ENCODE data around the gene AKIRIN2. TPM values are rescaled to one million over a fixed set of nuclear protein-coding genes. Genes with fewer than 3 reads are reported as not detected.

The AKIRIN2 gene
- total RNA-seq (2021) (66.7 and 68.9 TPM in 2 replicates), Bru-seq, nascent RNA (percentile 94 among the genes with signal in this experiment), BruChase-seq, experiment 1, labeled RNA remaining after a 2-hour chase (percentile 89 among the genes with signal in this experiment), BruChase-seq, experiment 2, labeled RNA remaining after a 6-hour chase (percentile 81 among the genes with signal in this experiment)
- long read RNA-seq, transcript AKIRIN2-201 (5 exons, 1,662 nt), result major isoform, 99 of 109 reads
- long read RNA-seq, partial matches to known transcripts, result 5 of 109 reads
- long read RNA-seq, other reads (novel, unspliced or antisense), result 5 of 109 reads

DNA sequence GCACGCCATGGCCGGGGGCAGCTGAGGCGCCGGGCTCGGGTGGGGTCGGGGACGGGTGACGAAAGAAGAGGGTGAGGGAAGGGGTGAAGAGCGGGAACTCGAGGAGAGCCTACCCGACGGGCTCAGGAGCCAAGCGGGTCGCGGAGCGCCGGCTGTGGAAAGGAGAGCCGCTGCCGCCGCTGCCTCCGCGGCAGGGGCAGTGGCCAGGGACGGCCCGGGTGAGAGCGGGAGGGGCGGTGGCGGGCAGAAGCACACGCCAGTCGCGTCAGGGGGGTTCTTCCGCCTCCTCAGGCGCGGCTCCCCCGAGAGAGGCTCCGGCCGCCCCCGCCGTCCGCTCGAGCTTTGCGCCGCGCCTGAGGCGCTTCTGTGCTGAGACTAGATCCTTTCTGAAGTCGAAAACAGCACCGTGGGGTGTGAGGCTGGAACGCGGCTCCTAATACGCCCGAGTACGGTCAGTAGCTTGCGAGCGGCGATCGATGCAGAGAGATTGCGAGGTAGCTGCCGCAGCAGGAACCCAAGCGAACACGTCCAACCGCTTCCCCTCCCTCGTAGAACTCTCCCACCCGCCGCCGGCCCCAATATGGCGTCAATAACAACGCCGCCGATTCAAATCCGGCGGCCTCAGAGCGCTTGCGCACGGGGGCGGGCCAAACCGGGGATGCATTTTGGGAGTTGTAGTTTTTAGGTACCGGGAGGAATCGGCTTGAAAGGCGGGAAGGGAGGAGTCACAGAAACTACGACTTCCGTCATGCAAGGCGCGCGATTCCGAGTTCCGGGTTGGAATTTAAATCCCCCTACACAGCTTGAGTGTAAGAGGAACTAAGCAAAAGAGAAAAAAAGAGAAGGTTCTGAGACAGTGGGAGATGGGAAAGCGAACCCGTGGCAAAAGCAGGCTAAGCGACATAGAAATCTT lies at the start of gene AKIRIN2:
Gene AKIRIN2, minus strand, starts transcription at position 558 of the 913 bp plus-strand sequence. Its CDS starts 549 bp downstream, at position 9.
- H3K27ac ChIP-seq (ENCODE audit: low read depth, low read length, poor library complexity, severe bottlenecking), result peak within 1 kb of the TSS; percentile 96
- intact Hi-C loops (cut with micrococcal nuclease; ENCODE audit: unreplicated experiment), result loop anchor here (5.0 to 10.0 kb wide), 2 partner anchors 110 to 227 kb away; partner anchors contain the start of genes ORC3 and SLC35A1
- peak within 1 kb of the TSS; percentile 94 for H3K4me3 ChIP-seq (ENCODE audit: low read depth, low read length, poor library complexity, severe bottlenecking)
- no peaks in the 10 kb centered on the region for H3K27me3 ChIP-seq (replicated peaks; ENCODE audit: insufficient read depth, low read depth, low read length, poor library complexity)
- TF ChIP-seq CTCF (conservative IDR thresholded peaks at IDR 0.05; ENCODE audit: low read depth, low read length) (no peak), EZH2 (IDR thresholded peaks at IDR 0.05; ENCODE audit: borderline replicate concordance, low read depth, low read length, poor library complexity, severe bottlenecking) (no peak)
- no TSS peak for BruUV-seq (replicated peaks)
- no peaks in the 10 kb centered on the region for H3K36me3 ChIP-seq (ENCODE audit: insufficient read depth, low read length, poor library complexity, severe bottlenecking)
- H3K4me1 ChIP-seq (ENCODE audit: insufficient read depth, low read length, poor library complexity, severe bottlenecking), result peaks cover 20% of the 10 kb centered on the region
- no peaks in the 10 kb centered on the region for H3K9me3 ChIP-seq (ENCODE audit: low read depth, low read length, poor library complexity, severe bottlenecking)
- CTCF ChIA-PET, result no interaction called here
- POLR2A ChIA-PET (ENCODE audit: low non-redundant PET), result no interaction called here
- peak; percentile 99 for DNase-seq (ENCODE audit: low spot score)

DNA sequence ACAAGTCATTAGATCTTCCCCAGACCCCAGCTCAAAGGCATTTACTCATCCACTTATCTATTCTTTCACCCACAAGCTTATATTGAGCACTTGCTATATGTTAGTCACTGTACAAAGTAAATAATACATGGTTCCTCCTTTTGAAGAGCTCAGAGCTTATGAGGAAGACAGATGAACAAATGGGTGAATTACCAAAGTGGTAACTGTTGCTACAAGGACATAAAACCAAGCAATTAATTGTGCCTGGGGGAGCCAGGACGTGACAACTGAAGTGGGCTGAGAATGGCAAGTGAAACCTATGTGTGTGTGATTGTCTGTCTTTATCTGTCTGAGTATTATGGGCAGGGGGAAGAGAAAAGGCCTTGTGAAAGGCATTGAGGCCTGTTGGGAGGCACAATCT lies 45.6 kb upstream of the AKIRIN2 start:
- DNase-seq (ENCODE audit: low spot score), result no peak
- ChIA-PET CTCF (no interaction called here), POLR2A (ENCODE audit: low non-redundant PET) (no interaction called here)
- no peaks in the 10 kb centered on the region for H3K9me3 ChIP-seq (ENCODE audit: low read depth, low read length, poor library complexity, severe bottlenecking)
- H3K36me3 ChIP-seq (ENCODE audit: insufficient read depth, low read length, poor library complexity, severe bottlenecking), result no peaks in the 10 kb centered on the region
- BruUV-seq (replicated peaks), result no TSS peak
- H3K4me3 ChIP-seq (ENCODE audit: low read depth, low read length, poor library complexity, severe bottlenecking), result no peak overlapping the region
- TF ChIP-seq EZH2 (IDR thresholded peaks at IDR 0.05; ENCODE audit: borderline replicate concordance, low read depth, low read length, poor library complexity, severe bottlenecking), result no peak
- TF ChIP-seq CTCF (conservative IDR thresholded peaks at IDR 0.05; ENCODE audit: low read depth, low read length), result no peak
- no peaks in the 10 kb centered on the region for H3K27me3 ChIP-seq (replicated peaks; ENCODE audit: insufficient read depth, low read depth, low read length, poor library complexity)
- intact Hi-C loops (cut with micrococcal nuclease; ENCODE audit: unreplicated experiment), result no loop called here
- H3K27ac ChIP-seq (ENCODE audit: low read depth, low read length, poor library complexity, severe bottlenecking), result no peak overlapping the region
- H3K4me1 ChIP-seq (ENCODE audit: insufficient read depth, low read length, poor library complexity, severe bottlenecking), result no peaks in the 10 kb centered on the region

DNA sequence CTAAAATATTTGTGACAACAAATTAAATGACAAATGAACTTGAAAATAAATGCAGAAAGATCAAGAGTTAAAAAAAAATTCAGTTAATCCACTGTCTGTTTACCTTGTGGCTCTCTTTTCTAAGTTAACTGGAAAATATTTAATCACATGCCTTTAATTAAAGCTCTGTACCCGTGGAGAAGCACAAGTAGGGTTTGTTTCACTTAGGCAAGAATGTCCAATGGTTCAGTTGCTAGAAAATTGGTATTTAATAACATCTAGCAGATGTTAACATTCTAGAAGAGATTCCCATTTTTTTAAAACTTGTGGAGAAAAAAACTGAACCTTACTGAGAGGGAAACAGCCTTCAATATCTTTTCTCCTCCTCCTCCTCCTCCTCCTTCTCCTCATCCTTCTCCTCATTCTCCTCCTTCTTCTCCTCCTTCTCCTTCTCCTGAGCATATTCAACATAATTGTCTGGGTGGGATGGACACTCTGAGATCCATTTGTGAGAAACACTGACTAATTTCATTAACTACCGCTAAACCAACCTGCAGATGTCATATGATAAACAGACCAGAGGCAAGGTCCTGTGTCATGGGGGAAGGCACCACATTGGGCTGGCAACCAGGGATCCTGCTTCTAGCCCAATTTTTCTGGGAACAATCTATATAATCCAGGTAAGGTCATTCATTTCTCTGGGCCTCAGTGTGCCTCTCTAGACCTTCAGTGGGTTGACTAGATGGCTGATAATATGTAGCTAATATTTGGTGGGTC lies 44.1 kb upstream of the AKIRIN2 start:
- no peaks in the 10 kb centered on the region for H3K27me3 ChIP-seq (replicated peaks; ENCODE audit: insufficient read depth, low read depth, low read length, poor library complexity)
- no peaks in the 10 kb centered on the region for H3K9me3 ChIP-seq (ENCODE audit: low read depth, low read length, poor library complexity, severe bottlenecking)
- CTCF ChIA-PET, result no interaction called here
- no peak overlapping the region for H3K4me3 ChIP-seq (ENCODE audit: low read depth, low read length, poor library complexity, severe bottlenecking)
- BruUV-seq (replicated peaks), result no TSS peak
- no peaks in the 10 kb centered on the region for H3K36me3 ChIP-seq (ENCODE audit: insufficient read depth, low read length, poor library complexity, severe bottlenecking)
- POLR2A ChIA-PET (ENCODE audit: low non-redundant PET), result no interaction called here
- H3K4me1 ChIP-seq (ENCODE audit: insufficient read depth, low read length, poor library complexity, severe bottlenecking), result no peaks in the 10 kb centered on the region
- intact Hi-C loops (cut with micrococcal nuclease; ENCODE audit: unreplicated experiment), result no loop called here
- DNase-seq (ENCODE audit: low spot score), result no peak
- H3K27ac ChIP-seq (ENCODE audit: low read depth, low read length, poor library complexity, severe bottlenecking), result no peak overlapping the region
- TF ChIP-seq CTCF (conservative IDR thresholded peaks at IDR 0.05; ENCODE audit: low read depth, low read length) (no peak), EZH2 (IDR thresholded peaks at IDR 0.05; ENCODE audit: borderline replicate concordance, low read depth, low read length, poor library complexity, severe bottlenecking) (no peak)
